Effector memory CD4-positive, alpha-beta T cell (primary cell): ENCODE measurements around the gene INMT.

ENCODE experiments used
- DNase-seq, 3 donors: peaks; one replicate each; pipeline ENCODE4 v3.0.0-alpha.2; 2020
- H3K27ac ChIP-seq: 2 replicates; pipeline ENCODE4 v1.7.0; 2013; ENCODE audit warnings: mild to moderate bottlenecking, low read length, moderate library complexity; ENCODE audit not compliant: insufficient read depth, poor library complexity, severe bottlenecking
- H3K27me3 ChIP-seq: replicated peaks from 2 replicates; pipeline ENCODE4 v1.7.0; 2013; ENCODE audit warnings: mild to moderate bottlenecking, low read length; ENCODE audit not compliant: insufficient read depth, control insufficient read depth, poor library complexity, severe bottlenecking
- H3K36me3 ChIP-seq: 2 replicates; pipeline ENCODE4 v1.7.0; 2013; ENCODE audit warnings: mild to moderate bottlenecking, low read length, moderate library complexity; ENCODE audit not compliant: control insufficient read depth, insufficient read depth
- H3K4me1 ChIP-seq: 2 replicates; pipeline ENCODE4 v1.7.0; 2013; ENCODE audit warnings: low read length, mild to moderate bottlenecking; ENCODE audit not compliant: control insufficient read depth, insufficient read depth, poor library complexity, severe bottlenecking
- H3K4me3 ChIP-seq: 2 replicates; pipeline ENCODE4 v1.7.0; 2013; ENCODE audit warnings: low read length, low read depth, mild to moderate bottlenecking; ENCODE audit not compliant: insufficient read depth, poor library complexity, severe bottlenecking
- H3K9me3 ChIP-seq: 2 replicates; pipeline ENCODE4 v1.7.0; 2013; ENCODE audit warnings: mild to moderate bottlenecking, low read length, moderate library complexity; ENCODE audit not compliant: control insufficient read depth

The INMT gene

GRCh38 chr7:30778255-30779025, 26.5 kb downstream of the INMT start:
- H3K9me3 ChIP-seq = no peaks in the 10 kb centered on the region
- H3K27ac ChIP-seq = no peak overlapping the region
- H3K4me3 ChIP-seq = no peak overlapping the region
- DNase-seq = no peak
- H3K36me3 ChIP-seq = no peaks in the 10 kb centered on the region
- no peaks in the 10 kb centered on the region for H3K27me3 ChIP-seq
- no peaks in the 10 kb centered on the region for H3K4me1 ChIP-seq

- DNase-seq = no peak
- Histone ChIP-seq H3K36me3 (no peaks in the 10 kb centered on the region), H3K4me1 (no peaks in the 10 kb centered on the region), H3K27me3 (no peaks in the 10 kb centered on the region), H3K4me3 (no peak overlapping the region), H3K9me3 (no peaks in the 10 kb centered on the region), H3K27ac (no peak overlapping the region)
Observed at GRCh38 chr7:30779574-30779973, 27.6 kb downstream of the INMT start.

- H3K36me3 ChIP-seq = no peaks in the 10 kb centered on the region
- no peak for DNase-seq
Observed at GRCh38 chr7:30780941-30781340, 29.0 kb downstream of the INMT start.

GRCh38 chr7:30782690-30783089, 30.8 kb downstream of the INMT start:
- Histone ChIP-seq H3K27me3 (no peaks in the 10 kb centered on the region), H3K4me3 (no peak overlapping the region), H3K4me1 (no peaks in the 10 kb centered on the region), H3K36me3 (no peaks in the 10 kb centered on the region), H3K27ac (no peak overlapping the region), H3K9me3 (no peaks in the 10 kb centered on the region)
- DNase-seq = no peak

More at GRCh38 chr7:30780941-30781340, 29.0 kb downstream of the INMT start:
- H3K27me3 ChIP-seq = no peaks in the 10 kb centered on the region
- H3K9me3 ChIP-seq = no peaks in the 10 kb centered on the region
- H3K4me1 ChIP-seq = no peaks in the 10 kb centered on the region
- H3K27ac ChIP-seq = no peak overlapping the region
- H3K4me3 ChIP-seq = no peak overlapping the region

- H3K27me3 ChIP-seq = no peaks in the 10 kb centered on the region
- H3K9me3 ChIP-seq = no peaks in the 10 kb centered on the region
- H3K27ac ChIP-seq = no peak overlapping the region
- H3K4me3 ChIP-seq = no peak overlapping the region
- no peak for DNase-seq
- no peaks in the 10 kb centered on the region for H3K4me1 ChIP-seq
- no peaks in the 10 kb centered on the region for H3K36me3 ChIP-seq
Observed at GRCh38 chr7:30785786-30786185, 33.9 kb downstream of the INMT start.

- no peak overlapping the region for H3K27ac ChIP-seq
- H3K4me1 ChIP-seq = no peaks in the 10 kb centered on the region
- no peak for DNase-seq
- H3K4me3 ChIP-seq = no peak overlapping the region
- no peaks in the 10 kb centered on the region for H3K27me3 ChIP-seq
- H3K9me3 ChIP-seq = no peaks in the 10 kb centered on the region
- no peaks in the 10 kb centered on the region for H3K36me3 ChIP-seq
Observed at GRCh38 chr7:30787486-30787885, 35.6 kb downstream of the INMT start.

- no peak overlapping the region for H3K4me3 ChIP-seq
- H3K27ac ChIP-seq = no peak overlapping the region
- H3K36me3 ChIP-seq = no peaks in the 10 kb centered on the region
- no peaks in the 10 kb centered on the region for H3K27me3 ChIP-seq
- no peak for DNase-seq
- no peaks in the 10 kb centered on the region for H3K4me1 ChIP-seq
- H3K9me3 ChIP-seq = no peaks in the 10 kb centered on the region
Observed at GRCh38 chr7:30788640-30789333, 36.9 kb downstream of the INMT start.

GRCh38 chr7:30789334-30789711, 37.4 kb downstream of the INMT start:
- H3K27me3 ChIP-seq = no peaks in the 10 kb centered on the region
- no peak overlapping the region for H3K4me3 ChIP-seq
- no peaks in the 10 kb centered on the region for H3K9me3 ChIP-seq
- no peaks in the 10 kb centered on the region for H3K4me1 ChIP-seq
- H3K27ac ChIP-seq = no peak overlapping the region
- DNase-seq = no peak
- H3K36me3 ChIP-seq = no peaks in the 10 kb centered on the region

- Histone ChIP-seq H3K9me3 (no peaks in the 10 kb centered on the region), H3K4me1 (no peaks in the 10 kb centered on the region)
- DNase-seq = no peak
Observed at GRCh38 chr7:30790356-30790755, 38.4 kb downstream of the INMT start.

GRCh38 chr7:30791114-30791513, 39.2 kb downstream of the INMT start:
- H3K4me1 ChIP-seq = no peaks in the 10 kb centered on the region
- H3K27me3 ChIP-seq = no peaks in the 10 kb centered on the region
- H3K27ac ChIP-seq = no peak overlapping the region
- DNase-seq = no peak
- H3K36me3 ChIP-seq = no peaks in the 10 kb centered on the region
- no peak overlapping the region for H3K4me3 ChIP-seq
- H3K9me3 ChIP-seq = no peaks in the 10 kb centered on the region

More at GRCh38 chr7:30790356-30790755, 38.4 kb downstream of the INMT start:
- no peak overlapping the region for H3K27ac ChIP-seq
- H3K36me3 ChIP-seq = no peaks in the 10 kb centered on the region
- no peak overlapping the region for H3K4me3 ChIP-seq
- no peaks in the 10 kb centered on the region for H3K27me3 ChIP-seq
